Activated naive CD8-positive, alpha-beta T cell treated with anti-CD3 and anti-CD28 coated beads, Interleukin-2, amount 10 ng/mL, durations not matched to agents 7 days and 5 days (primary cell): Measurements from ENCODE around the gene ALG12. TPM values are rescaled to one million over a fixed set of nuclear protein-coding genes. Genes with fewer than 3 reads are reported as not detected.

ENCODE experiments used
- ATAC-seq: fragments of 150-1000 bp; cut with Tn5 transposase; one replicate; pipeline ENCODE4 v1.10.0; 2021; ENCODE audit warnings: low read depth, moderate library complexity
- POLR2A ChIA-PET: fragments of 350-600 bp; sonication (Branson Sonifier 250); formaldehyde crosslinking; loops from one replicate; lab custom pipeline; 2021; ENCODE audit warnings: antibody characterized with exemption; lab: Charles Lee
- DNase-seq: peaks from one replicate; pipeline ENCODE4 v3.0.0; 2021
- H3K27ac Mint-ChIP-seq: one replicate; pipeline ENCODE4 v1.8.0; 2022; ENCODE audit warnings: mild to moderate bottlenecking, mixed read lengths
- H3K27me3 Mint-ChIP-seq: one replicate; pipeline ENCODE4 v1.8.0; 2022; ENCODE audit warnings: mild to moderate bottlenecking, moderate library complexity, mixed read lengths
- H3K36me3 Mint-ChIP-seq: one replicate; pipeline ENCODE4 v1.8.0; 2021; ENCODE audit warnings: mild to moderate bottlenecking, mixed read lengths
- H3K4me1 Mint-ChIP-seq: one replicate; pipeline ENCODE4 v1.8.0; 2021; ENCODE audit warnings: mixed read lengths
- H3K4me3 Mint-ChIP-seq: one replicate; pipeline ENCODE4 v1.8.0; 2022; ENCODE audit warnings: mild to moderate bottlenecking, moderate library complexity, mixed read lengths
- H3K9me3 Mint-ChIP-seq: one replicate; pipeline ENCODE4 v1.8.0; 2021; ENCODE audit warnings: mixed read lengths
- total RNA-seq, 2 experiments: library from RNA; stranded (reverse); gene quantifications; one replicate each; pipeline ENCODE4 v1.2.3, GENCODE V29; 2021

The ALG12 gene
- total RNA-seq, 2 experiments from 2014 or later, result 18.0 to 20.2 TPM

DNA sequence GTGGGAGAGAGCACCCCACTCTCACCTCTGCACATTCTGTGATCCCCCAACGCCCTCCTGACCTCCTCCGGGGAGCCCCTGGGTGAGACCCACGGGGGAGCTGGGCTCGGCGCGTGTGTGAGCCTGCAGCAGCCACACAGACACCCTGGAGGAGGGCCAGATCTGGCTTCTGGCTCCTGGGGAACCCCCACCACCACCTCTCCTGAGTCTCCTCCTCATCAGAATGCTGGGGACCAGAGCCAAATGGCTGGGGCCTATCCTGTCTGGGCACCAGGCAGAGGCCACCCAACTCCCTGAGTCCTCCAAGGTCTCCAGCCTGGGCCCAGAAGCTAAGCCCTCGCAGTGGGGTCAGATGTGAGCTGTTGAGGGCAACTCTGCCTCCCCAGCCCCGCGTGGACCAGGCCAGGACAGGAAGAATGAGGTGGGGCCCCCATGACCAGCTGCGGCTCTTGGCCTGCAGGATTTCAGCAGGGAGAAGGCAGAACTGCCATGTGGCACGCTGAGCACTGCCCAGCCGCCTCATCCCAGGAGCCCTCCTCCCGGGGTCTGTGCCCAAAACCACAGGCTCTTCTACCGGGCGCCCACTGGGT is 36.8 kb upstream of the ALG12 start:
- H3K27me3 Mint-ChIP-seq, result no peaks in the 10 kb centered on the region
- DNase-seq (no peak), ATAC-seq (no peak)
- H3K4me1 Mint-ChIP-seq, result peaks cover 4% of the 10 kb centered on the region
- no peaks in the 10 kb centered on the region for H3K9me3 Mint-ChIP-seq
- H3K36me3 Mint-ChIP-seq, result no peaks in the 10 kb centered on the region
- no peak overlapping the region for H3K4me3 Mint-ChIP-seq
- no peak overlapping the region for H3K27ac Mint-ChIP-seq
- POLR2A ChIA-PET, result interaction anchor here (1.3 to 1.4 kb wide), 2 partner anchors 8 to 19 kb away, joined by 3 read pairs; no protein-coding TSS in a partner anchor

DNA sequence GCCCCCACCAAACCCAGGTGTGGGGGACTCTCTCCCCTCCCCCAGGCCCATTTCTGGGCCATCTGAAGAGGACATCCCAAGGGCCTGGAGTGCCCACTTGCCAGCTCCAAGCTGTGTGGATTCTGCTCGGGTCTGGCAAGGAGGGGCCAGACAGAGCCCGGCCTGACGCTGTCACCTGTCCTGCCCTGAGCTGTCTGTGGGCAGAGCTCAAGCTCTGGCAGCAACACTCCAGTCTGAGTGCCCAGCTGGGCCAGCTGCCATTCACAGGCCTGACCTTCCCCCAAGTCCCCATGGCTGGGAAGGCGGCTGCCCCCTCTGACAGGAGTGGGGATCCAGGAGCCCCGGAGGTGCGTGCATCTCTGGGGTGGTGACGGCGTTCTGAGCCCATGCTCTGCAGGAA is 36.1 kb upstream of the ALG12 start:
- no peak overlapping the region for H3K4me3 Mint-ChIP-seq
- no peaks in the 10 kb centered on the region for H3K36me3 Mint-ChIP-seq
- ATAC-seq (no peak), DNase-seq (no peak)
- H3K27ac Mint-ChIP-seq, result no peak overlapping the region
- POLR2A ChIA-PET, result interaction anchor here (0.7 kb wide), 1 partner anchor 18 kb away, joined by 4 read pairs; no protein-coding TSS in a partner anchor
- H3K27me3 Mint-ChIP-seq, result no peaks in the 10 kb centered on the region
- no peaks in the 10 kb centered on the region for H3K9me3 Mint-ChIP-seq
- H3K4me1 Mint-ChIP-seq, result peaks cover 3% of the 10 kb centered on the region

DNA sequence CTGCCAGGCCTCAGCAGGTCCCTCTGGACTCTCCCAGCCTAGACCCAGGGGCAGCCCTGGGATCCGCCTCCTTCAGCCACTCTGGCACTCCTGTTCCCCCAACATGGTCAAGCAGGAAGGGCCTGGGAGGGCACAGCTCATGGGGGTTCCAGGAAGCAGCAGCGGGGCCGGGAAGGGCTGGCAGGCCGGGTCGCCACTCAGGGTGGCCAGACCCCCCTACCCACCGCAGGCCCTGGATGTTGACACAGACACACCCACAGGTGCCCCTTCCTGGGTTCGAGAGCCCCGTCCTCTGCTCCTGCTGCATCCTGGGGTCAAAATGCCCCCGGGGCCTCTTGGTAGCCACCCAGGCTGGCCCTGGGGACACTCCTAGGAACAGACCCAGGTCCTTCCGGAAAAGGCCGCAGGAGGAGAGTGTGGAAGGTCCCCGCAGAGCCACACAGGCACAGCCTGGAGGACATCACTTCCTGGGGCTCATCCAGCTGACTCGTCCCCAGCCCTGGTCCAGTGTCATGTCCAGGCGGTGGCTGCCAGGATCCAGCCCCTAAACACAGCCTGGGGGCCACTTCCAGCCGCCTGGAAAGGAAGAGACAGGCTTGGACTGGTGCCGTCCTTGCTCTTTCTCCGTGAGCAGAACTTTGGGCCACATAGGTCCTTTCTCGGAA is 35.6 kb upstream of the ALG12 start:
- Mint-ChIP-seq H3K27ac (no peak overlapping the region), H3K9me3 (no peaks in the 10 kb centered on the region), H3K36me3 (no peaks in the 10 kb centered on the region), H3K4me1 (no peaks in the 10 kb centered on the region), H3K4me3 (no peak overlapping the region), H3K27me3 (no peaks in the 10 kb centered on the region)
- POLR2A ChIA-PET, result interaction anchor here (0.7 kb wide), 1 partner anchor 18 kb away, joined by 4 read pairs; no protein-coding TSS in a partner anchor
- DNase-seq (no peak), ATAC-seq (no peak)

DNA sequence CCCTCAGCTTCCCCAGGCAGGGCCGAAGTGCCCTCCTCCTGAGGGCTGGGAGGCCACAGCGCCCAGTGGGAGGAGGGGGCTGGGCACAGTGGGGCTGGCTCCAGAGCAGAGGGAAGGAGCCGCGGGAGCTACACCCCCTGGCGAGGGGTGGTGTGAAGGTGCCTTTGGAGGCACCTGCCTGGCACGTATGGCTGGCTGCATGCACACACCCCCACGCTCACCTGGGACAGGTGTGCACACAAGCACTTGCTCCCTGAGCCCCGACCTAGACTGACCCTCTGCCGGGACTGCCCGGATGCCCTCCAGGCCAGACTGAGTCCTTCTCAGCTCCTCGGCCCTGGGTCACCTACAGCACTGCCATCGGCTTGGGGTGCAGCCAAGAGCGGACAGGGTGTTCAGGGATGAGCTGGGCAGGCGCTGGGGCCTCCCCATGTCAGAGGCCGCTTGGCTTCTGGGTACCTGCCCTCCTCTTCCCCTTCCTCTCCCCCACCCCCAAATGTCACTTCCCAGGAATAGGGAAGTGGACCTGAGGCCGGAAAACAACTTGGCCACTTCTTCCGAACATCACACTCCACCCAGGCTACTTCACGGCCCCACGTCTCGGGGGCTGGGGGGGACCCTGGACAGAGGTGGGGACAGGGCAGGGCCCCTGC is 34.9 kb upstream of the ALG12 start:
- DNase-seq, result no peak
- H3K36me3 Mint-ChIP-seq, result no peaks in the 10 kb centered on the region
- H3K4me3 Mint-ChIP-seq, result no peak overlapping the region
- H3K27me3 Mint-ChIP-seq, result no peaks in the 10 kb centered on the region
- H3K4me1 Mint-ChIP-seq, result no peaks in the 10 kb centered on the region
- no peaks in the 10 kb centered on the region for H3K9me3 Mint-ChIP-seq
- POLR2A ChIA-PET, result no interaction called here
- ATAC-seq, result no peak
- H3K27ac Mint-ChIP-seq, result no peak overlapping the region

DNA sequence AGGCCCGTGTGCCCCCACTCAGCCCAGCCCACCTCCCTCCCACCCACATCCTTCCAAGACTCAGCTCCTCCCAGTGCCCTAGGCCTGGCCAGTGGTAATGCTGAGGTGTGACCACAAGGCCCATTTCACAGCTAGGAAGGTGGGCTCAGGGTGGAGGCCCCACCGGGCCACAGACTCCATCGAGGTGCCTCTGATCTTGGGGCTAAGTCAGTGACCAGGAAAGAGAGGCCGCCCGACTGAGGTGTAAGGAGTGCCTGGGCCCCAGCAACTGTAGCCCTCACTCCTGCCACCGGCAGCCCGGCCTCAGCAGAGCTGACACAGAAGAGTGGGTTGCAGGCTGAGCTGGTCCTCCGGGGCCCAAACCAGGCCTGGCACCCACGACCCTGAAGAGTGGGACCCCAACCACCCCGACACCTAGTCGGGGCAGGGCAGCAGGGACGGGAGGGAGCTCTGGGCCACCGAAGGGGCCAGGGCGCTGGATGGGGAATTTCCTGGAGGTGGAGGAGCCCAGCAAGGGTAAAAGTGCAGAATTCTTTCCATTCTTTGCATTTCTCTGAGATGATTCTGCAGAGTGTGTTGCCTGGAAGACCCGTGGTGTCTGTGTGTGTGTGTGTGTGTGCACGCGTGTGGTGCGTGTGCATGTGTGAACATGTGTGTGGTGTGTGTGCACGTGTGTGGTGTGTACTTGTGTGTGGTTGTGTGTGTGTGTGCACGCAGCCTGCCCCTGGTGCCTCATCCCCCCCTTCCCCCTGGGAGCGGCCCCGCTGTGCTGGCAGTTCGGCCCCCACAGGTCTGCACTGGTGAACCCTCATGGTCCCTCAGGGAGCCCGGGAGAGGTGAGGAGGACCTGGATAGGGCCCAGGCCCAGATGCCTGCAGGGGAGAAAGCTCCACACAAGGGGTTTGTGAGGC is 34.0 kb upstream of the ALG12 start:
- DNase-seq, result no peak
- no peak for ATAC-seq
- no peaks in the 10 kb centered on the region for H3K4me1 Mint-ChIP-seq
- H3K27me3 Mint-ChIP-seq, result no peaks in the 10 kb centered on the region
- H3K4me3 Mint-ChIP-seq, result no peak overlapping the region
- no peaks in the 10 kb centered on the region for H3K9me3 Mint-ChIP-seq
- POLR2A ChIA-PET, result no interaction called here
- no peaks in the 10 kb centered on the region for H3K36me3 Mint-ChIP-seq
- H3K27ac Mint-ChIP-seq, result no peak overlapping the region

DNA sequence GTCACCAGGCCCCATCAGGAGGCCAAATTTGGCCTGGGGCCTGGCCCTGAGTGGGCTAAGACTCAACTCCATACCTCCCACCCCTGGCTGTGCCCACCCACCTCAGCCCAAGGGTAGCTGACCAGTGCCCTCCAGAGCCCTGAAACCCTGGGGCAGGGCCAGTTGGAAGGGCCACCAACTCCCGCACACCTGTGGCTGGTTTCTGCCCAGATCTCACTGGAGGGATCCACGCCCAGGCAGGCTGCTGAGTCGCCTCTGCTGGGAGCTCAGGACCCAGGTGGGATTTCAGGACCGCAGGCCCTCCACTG is 33.4 kb upstream of the ALG12 start:
- Mint-ChIP-seq H3K4me1 (no peaks in the 10 kb centered on the region), H3K36me3 (no peaks in the 10 kb centered on the region), H3K27ac (no peak overlapping the region), H3K4me3 (no peak overlapping the region), H3K27me3 (no peaks in the 10 kb centered on the region), H3K9me3 (no peaks in the 10 kb centered on the region)
- POLR2A ChIA-PET, result interaction anchor here (0.6 kb wide), 1 partner anchor 176 kb away, joined by 4 read pairs; no protein-coding TSS in a partner anchor
- ATAC-seq (no peak), DNase-seq (no peak)

DNA sequence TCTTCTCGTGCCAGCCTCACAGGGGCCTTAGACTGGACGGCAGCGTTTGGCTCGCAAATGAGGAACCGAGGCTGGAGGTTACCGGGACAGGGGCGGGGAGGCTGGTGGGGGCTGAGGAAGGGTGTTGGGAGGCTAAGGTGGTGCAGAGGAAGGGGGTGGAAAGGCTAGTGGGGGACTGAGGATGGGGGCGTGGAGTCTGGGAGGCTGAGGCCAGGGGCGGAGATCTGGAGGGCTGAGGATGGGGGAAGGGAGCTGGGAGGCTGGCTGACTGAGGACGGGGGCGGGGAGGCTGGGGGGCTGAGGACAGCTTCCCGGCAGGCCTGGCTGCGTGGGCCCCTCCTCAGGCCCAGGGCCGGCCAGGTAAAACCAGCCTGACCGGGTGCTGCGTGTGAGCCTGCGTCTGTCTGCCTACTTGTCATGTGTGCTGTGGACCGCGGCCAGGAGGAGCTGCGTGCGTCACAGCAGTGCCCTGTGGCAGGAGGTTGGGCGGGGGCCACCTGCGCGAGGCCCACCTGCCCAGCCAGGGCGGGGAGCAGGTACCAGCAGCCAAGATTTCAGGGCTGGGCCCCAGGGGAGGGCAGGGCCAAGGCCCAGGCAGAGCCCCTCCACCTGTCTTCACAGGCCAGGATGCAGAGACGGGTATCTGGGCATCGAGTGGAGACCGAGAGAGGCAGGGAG is 32.9 kb upstream of the ALG12 start:
- no peak for ATAC-seq
- DNase-seq, result no peak
- POLR2A ChIA-PET, result interaction anchor here (0.6 kb wide), 1 partner anchor 175 kb away, joined by 4 read pairs; no protein-coding TSS in a partner anchor

DNA sequence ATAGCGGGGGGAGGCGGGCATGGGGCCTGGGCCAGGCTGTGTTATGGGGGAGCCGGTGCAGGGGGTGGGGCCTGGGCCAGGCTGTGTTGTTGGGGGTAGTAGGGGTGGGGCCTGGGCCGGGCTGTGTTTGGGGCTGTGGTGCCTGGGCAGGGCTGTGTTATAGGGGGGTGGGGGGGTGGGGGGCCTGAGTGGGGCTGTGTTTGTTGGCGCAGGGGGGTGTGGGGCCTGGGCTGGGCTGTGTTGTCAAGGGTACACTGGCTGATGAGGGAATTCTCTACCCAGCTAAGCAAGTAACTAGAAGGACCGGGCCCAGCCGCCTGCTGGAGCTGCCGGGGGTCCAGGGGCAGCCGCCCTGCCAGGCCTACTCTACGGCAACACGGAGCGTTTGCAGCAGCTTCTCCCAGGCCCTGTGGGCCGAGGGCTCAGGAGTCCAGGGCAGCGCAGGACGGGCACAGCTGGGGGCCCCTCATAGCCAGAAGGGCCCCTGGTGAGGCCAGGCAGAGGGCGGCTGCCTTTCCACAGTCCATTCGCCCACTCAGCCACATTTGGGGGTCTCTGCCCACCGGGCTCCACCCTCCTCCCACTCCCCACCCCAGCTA is 32.3 kb upstream of the ALG12 start:
- H3K4me1 Mint-ChIP-seq, result peaks cover 3% of the 10 kb centered on the region
- POLR2A ChIA-PET, result no interaction called here
- no peak for ATAC-seq
- no peaks in the 10 kb centered on the region for H3K36me3 Mint-ChIP-seq
- H3K4me3 Mint-ChIP-seq, result no peak overlapping the region
- no peak for DNase-seq
- H3K9me3 Mint-ChIP-seq, result no peaks in the 10 kb centered on the region
- no peak overlapping the region for H3K27ac Mint-ChIP-seq
- H3K27me3 Mint-ChIP-seq, result no peaks in the 10 kb centered on the region

More for the DNA sequence above, 32.9 kb upstream of the ALG12 start:
- H3K9me3 Mint-ChIP-seq, result no peaks in the 10 kb centered on the region
- H3K27ac Mint-ChIP-seq, result no peak overlapping the region
- H3K36me3 Mint-ChIP-seq, result no peaks in the 10 kb centered on the region
- no peaks in the 10 kb centered on the region for H3K27me3 Mint-ChIP-seq
- no peak overlapping the region for H3K4me3 Mint-ChIP-seq
- no peaks in the 10 kb centered on the region for H3K4me1 Mint-ChIP-seq

DNA sequence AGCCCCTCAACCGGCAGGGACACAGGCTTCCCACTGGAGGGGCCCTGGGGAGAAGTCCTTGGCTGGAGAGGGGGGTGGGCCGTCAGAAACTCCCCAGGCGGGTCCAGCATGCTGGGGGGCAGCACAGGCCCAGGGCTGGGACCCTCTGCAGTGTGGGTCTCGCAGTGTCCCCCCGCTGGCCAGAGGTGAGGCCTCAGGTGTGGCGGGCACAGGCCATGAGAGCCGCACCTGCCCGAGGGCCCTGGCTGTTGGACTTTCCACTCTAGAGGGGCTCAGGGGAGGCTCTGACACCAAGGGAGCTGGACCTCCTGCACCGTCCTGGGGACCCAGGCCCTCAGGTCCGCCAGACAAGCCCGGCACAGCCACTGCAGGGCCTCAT is 31.7 kb upstream of the ALG12 start:
- Mint-ChIP-seq H3K4me3 (no peak overlapping the region), H3K9me3 (no peaks in the 10 kb centered on the region), H3K27me3 (no peaks in the 10 kb centered on the region), H3K27ac (no peak overlapping the region), H3K4me1 (peaks cover 3% of the 10 kb centered on the region), H3K36me3 (no peaks in the 10 kb centered on the region)
- DNase-seq (no peak), ATAC-seq (no peak)
- POLR2A ChIA-PET, result no interaction called here

DNA sequence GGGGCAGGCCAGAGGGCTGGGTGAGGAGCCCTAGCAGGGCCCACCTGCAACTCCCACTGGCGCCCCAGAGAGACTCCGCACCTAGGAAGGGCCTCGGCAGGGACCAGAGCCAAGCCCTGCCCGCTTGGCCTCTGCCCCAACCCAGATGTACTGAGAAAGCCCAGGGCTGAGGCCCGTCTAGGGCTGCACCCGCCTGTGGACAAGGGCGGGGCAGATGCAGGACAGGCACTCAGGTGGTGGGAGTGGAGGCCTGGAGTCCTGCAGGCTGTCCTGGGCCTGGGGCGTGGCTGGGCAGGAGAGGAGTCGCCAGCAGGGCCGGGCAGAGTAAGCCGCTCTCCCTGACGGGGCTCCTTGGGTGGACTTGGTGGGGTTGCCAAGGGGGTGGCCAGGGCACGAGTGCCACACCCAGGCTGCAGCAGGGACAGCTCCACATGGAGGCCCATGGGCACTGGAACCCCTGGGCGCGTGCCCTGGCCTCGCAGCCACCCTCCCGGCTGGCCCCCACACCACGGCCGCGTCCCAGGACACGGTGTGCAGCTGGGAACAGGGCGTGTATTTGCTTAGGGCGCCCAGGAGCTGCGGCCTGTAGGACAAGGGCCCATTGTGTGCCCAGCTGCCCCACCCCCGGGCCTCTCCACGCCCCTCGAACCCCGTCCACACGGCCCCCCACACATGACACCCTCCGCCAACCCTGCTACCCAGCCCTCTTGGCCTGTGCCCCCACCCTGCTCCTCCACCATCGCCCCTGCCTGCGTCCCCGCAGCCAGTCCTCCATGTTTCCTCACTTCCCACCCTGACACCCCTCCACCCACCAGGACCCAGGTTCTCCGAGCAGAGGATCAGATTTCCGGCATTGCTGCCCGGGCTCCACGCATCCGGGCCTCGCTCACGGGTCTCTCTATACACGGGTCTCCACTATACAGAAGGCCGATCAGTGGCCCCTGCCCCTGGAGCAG is 31.0 kb upstream of the ALG12 start:
- H3K4me1 Mint-ChIP-seq, result peaks cover 3% of the 10 kb centered on the region
- no peaks in the 10 kb centered on the region for H3K36me3 Mint-ChIP-seq
- H3K9me3 Mint-ChIP-seq, result no peaks in the 10 kb centered on the region
- H3K4me3 Mint-ChIP-seq, result no peak overlapping the region
- no peak for ATAC-seq
- no peak for DNase-seq
- H3K27ac Mint-ChIP-seq, result no peak overlapping the region
- no peaks in the 10 kb centered on the region for H3K27me3 Mint-ChIP-seq
- POLR2A ChIA-PET, result no interaction called here

DNA sequence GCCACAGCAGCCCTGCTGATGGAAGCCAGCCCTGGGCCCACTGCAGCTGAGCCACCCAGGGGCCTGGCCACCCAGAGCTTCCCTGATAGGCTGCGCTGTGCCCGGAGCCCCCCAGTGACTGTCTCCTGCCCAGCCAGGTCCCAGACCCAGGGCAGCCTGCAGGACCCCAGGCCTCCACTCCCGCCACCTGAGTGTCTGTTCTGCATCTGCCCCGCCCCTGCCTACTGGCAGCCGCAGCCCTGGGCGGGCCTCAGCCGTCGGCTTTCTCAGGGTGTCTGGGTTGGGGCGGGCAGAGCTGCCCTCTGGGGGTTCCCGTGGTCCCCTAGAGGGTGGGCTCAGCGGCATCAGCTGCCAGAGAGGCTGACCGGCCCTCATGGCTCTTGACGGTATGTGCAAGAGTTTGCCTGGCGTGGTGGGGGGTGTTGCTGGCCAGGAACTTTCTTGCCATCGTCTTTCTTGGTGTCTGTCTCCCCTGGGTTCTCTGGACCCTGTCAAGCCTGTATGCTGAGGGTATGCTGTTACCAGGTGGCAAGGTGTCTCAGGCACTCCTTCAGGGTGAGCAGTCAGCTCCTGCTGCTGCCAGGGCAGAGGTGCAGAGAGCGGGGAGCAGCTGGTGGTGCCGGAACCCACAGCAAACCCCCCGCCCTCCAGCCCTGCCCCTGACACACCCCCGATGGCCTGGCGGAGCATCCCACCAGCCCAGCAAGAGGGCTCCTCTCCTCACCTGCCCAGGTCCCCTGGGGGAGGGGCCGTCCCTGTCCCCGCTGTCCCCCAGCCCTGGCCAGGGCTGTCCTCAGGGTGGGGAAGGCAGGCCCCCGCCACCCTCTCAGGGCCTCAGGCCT is 30.1 kb upstream of the ALG12 start:
- POLR2A ChIA-PET, result interaction anchor here (2.8 kb wide), 1 partner anchor 12 kb away, joined by 11 read pairs; the partner anchor contains the start of gene PIM3
- Mint-ChIP-seq H3K4me1 (peaks cover 3% of the 10 kb centered on the region), H3K4me3 (no peak overlapping the region), H3K27me3 (no peaks in the 10 kb centered on the region), H3K36me3 (no peaks in the 10 kb centered on the region), H3K9me3 (no peaks in the 10 kb centered on the region), H3K27ac (no peak overlapping the region)
- no peak for DNase-seq
- no peak for ATAC-seq
